ENCODE results near the gene PERP.

Gene PERP

DNA sequence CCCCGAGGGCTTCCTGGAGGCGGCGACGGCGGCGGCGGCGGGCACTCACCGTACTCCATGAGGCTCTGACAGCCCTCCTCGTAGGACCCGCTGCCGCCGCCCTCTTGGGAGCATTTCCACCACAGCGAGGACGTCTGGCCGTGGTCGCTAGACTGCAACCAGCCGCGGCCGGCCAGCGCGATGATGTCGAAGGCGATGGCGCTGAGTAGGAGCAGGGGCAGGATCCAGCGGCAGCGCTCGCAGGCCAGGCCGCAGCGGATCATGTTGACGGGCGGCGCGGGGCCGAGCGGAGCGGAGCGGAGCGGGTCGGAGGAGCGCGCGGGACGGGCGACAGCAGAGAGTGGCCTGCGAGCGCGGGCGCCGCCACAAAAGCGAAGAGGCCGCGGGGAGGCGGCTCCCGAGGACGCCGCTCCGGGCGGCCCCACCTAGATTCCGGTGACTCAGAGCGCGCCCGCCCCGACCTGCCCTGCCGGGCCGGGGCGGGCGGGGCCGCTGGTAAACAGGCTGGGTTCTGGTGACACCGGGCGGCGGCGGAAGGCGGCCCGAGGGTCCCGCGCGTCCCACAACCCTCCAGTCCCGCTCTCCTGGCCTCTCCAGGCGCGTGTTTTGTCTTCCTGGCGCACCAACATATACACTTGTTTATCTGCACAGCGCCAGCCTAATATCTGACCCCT lies at the start of gene PERP:
TSS of gene PERP (minus strand) at position 342 of the 674 bp plus-strand sequence. CDS start at position 263, 79 bp downstream.
- ChIA-PET POLR2A (interaction anchor here (1.4 to 5.0 kb wide), 3 partner anchors 12 to 297 kb away, joined by 3 to 36 read pairs (median 8); partner anchors contain the start of gene HEBP2), CTCF (interaction anchor here (0.6 to 3.8 kb wide), 12 partner anchors 9 to 402 kb away, joined by 3 to 188 read pairs (median 4); no protein-coding TSS in a partner anchor)
- no peaks in the 10 kb centered on the region for H3K36me3 ChIP-seq (ENCODE audit: control insufficient read depth in 2 of 2, insufficient read depth in 1 of 2, low read length in 2 of 2)
- H3K4me1 ChIP-seq (ENCODE audit: control insufficient read depth, insufficient read depth, low read length), result peaks cover 13% of the 10 kb centered on the region
- H3K9me3 ChIP-seq (ENCODE audit: control insufficient read depth, insufficient read depth, low read depth, low read length), result no peaks in the 10 kb centered on the region
- peak within 1 kb of the TSS; percentile 91 for H3K4me3 ChIP-seq (ENCODE audit: low read depth, low read length)
- peak within 1 kb of the TSS; percentile 92 for H3K27ac ChIP-seq (ENCODE audit: extremely low read depth, low read depth, low read length)
- 0 out of 2 replicates have a peak, but pooled peaks have one; percentile 64 for TF ChIP-seq ZNF501 (tag by site-specific recombination; IDR thresholded peaks at IDR 0.05)
- 0 out of 2 replicates have a peak, but pooled peaks have one; percentile 28 for TF ChIP-seq ZSCAN4 (tag by site-specific recombination; IDR thresholded peaks at IDR 0.05)
- TF ChIP-seq, protein P1, sequence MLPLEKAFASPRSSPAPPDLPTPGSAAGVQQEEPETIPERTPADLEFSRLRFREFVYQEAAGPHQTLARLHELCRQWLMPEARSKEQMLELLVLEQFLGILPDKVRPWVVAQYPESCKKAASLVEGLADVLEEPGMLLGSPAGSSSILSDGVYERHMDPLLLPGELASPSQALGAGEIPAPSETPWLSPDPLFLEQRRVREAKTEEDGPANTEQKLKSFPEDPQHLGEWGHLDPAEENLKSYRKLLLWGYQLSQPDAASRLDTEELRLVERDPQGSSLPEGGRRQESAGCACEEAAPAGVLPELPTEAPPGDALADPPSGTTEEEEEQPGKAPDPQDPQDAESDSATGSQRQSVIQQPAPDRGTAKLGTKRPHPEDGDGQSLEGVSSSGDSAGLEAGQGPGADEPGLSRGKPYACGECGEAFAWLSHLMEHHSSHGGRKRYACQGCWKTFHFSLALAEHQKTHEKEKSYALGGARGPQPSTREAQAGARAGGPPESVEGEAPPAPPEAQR (tag by site-specific recombination; IDR thresholded peaks at IDR 0.05), result 0 out of 2 replicates have a peak, but pooled peaks have one; percentile 18
- TF ChIP-seq ZNF629 (tag by site-specific recombination; IDR thresholded peaks at IDR 0.05), result 0 out of 2 replicates have a peak, but pooled peaks have one; percentile 6
- peak; percentile 84 for TF ChIP-seq ZNF660 (tag by site-specific recombination; IDR thresholded peaks at IDR 0.05)
- peak; percentile 84; the same call in 1 of the 2 replicates for TF ChIP-seq ZNF391 (tag by site-specific recombination; IDR thresholded peaks at IDR 0.05; ENCODE audit: borderline replicate concordance, low read depth)
- TF ChIP-seq ZBTB10 (tag by site-specific recombination; IDR thresholded peaks at IDR 0.05), result peak; percentile 28; the same call in 1 of the 2 replicates
- TF ChIP-seq KLF16 (tag by site-specific recombination; IDR thresholded peaks at IDR 0.05), result peak; percentile 58; the same call in 1 of the 2 replicates
- peak; percentile 77; the same call in 1 of the 2 replicates for TF ChIP-seq ZNF777 (tag by site-specific recombination; IDR thresholded peaks at IDR 0.05; ENCODE audit: borderline replicate concordance)
- peak; percentile 76; the same call in 1 of the 2 replicates for TF ChIP-seq ZNF239 (tag by site-specific recombination; IDR thresholded peaks at IDR 0.05)
- TF ChIP-seq ZNF449 (tag by site-specific recombination; IDR thresholded peaks at IDR 0.05), result no peak
- no peak; the same call in 1 of the 2 replicates for TF ChIP-seq ZNF394 (tag by site-specific recombination; IDR thresholded peaks at IDR 0.05; ENCODE audit: borderline replicate concordance)
- TF ChIP-seq, protein P2, sequence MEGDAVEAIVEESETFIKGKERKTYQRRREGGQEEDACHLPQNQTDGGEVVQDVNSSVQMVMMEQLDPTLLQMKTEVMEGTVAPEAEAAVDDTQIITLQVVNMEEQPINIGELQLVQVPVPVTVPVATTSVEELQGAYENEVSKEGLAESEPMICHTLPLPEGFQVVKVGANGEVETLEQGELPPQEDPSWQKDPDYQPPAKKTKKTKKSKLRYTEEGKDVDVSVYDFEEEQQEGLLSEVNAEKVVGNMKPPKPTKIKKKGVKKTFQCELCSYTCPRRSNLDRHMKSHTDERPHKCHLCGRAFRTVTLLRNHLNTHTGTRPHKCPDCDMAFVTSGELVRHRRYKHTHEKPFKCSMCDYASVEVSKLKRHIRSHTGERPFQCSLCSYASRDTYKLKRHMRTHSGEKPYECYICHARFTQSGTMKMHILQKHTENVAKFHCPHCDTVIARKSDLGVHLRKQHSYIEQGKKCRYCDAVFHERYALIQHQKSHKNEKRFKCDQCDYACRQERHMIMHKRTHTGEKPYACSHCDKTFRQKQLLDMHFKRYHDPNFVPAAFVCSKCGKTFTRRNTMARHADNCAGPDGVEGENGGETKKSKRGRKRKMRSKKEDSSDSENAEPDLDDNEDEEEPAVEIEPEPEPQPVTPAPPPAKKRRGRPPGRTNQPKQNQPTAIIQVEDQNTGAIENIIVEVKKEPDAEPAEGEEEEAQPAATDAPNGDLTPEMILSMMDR (tag by site-specific recombination; IDR thresholded peaks at IDR 0.05), result peak; percentile 21
- peak; percentile 64 for TF ChIP-seq ZXDB (tag by site-specific recombination; IDR thresholded peaks at IDR 0.05)
- TF ChIP-seq, protein P3, sequence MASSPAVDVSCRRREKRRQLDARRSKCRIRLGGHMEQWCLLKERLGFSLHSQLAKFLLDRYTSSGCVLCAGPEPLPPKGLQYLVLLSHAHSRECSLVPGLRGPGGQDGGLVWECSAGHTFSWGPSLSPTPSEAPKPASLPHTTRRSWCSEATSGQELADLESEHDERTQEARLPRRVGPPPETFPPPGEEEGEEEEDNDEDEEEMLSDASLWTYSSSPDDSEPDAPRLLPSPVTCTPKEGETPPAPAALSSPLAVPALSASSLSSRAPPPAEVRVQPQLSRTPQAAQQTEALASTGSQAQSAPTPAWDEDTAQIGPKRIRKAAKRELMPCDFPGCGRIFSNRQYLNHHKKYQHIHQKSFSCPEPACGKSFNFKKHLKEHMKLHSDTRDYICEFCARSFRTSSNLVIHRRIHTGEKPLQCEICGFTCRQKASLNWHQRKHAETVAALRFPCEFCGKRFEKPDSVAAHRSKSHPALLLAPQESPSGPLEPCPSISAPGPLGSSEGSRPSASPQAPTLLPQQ (tag by site-specific recombination; IDR thresholded peaks at IDR 0.05), result peak; percentile 86
- TF ChIP-seq ZNF274 (IDR thresholded peaks at IDR 0.05; ENCODE audit: low read length), result no peak
- no peak for TF ChIP-seq ZNF274 (tag by site-specific recombination; IDR thresholded peaks at IDR 0.05; ENCODE audit: borderline replicate concordance)
- TF ChIP-seq MEIS1 (CRISPR knock-in tag; IDR thresholded peaks at IDR 0.05; ENCODE audit: borderline replicate concordance), result peak; percentile 40; the same call in 1 of the 2 replicates
- TF ChIP-seq ZBTB17 (tag by site-specific recombination; IDR thresholded peaks at IDR 0.05), result peak; percentile 62; the same call in 1 of the 2 replicates
- peak; percentile 11; the same call in 1 of the 2 replicates for TF ChIP-seq ZBTB44 (tag by site-specific recombination; IDR thresholded peaks at IDR 0.05)
- 0 out of 2 replicates have a peak, but pooled peaks have one; percentile 29 for TF ChIP-seq ZNF398 (tag by site-specific recombination; IDR thresholded peaks at IDR 0.05)

Data from HEK293 (cell line).